OCI-LY3 (cell line): ENCODE results near the gene TGM5.
"Not testable (repeated sequence)": the region's sequence is repeated elsewhere in the genome, so short reads cannot be mapped to it uniquely, and the experiment has no call there.

Experiments
- CTCF ChIP-seq: fragments of 200-600, 300-600 bp; sonication (generic); IDR thresholded peaks from 2 replicates; pipeline ENCODE4 v1.5.1; 2014; ENCODE audit warnings: antibody characterized with exemption, low read length, low read depth
- EZH2phosphoT487 ChIP-seq: fragments of 200-600 bp; shearing (Covaris generic); IDR thresholded peaks from 2 replicates; pipeline ENCODE4 v1.6.1; 2018; ENCODE audit warnings: antibody characterized with exemption, mixed run types, low read depth

- not testable (repeated sequence) for TF ChIP-seq CTCF, EZH2phosphoT487
Measured at GRCh38 chr15:43197773-43198172, 69.0 kb downstream of the TGM5 start.
